Measurements from ENCODE around the gene FBXW2.

The FBXW2 gene

DNA sequence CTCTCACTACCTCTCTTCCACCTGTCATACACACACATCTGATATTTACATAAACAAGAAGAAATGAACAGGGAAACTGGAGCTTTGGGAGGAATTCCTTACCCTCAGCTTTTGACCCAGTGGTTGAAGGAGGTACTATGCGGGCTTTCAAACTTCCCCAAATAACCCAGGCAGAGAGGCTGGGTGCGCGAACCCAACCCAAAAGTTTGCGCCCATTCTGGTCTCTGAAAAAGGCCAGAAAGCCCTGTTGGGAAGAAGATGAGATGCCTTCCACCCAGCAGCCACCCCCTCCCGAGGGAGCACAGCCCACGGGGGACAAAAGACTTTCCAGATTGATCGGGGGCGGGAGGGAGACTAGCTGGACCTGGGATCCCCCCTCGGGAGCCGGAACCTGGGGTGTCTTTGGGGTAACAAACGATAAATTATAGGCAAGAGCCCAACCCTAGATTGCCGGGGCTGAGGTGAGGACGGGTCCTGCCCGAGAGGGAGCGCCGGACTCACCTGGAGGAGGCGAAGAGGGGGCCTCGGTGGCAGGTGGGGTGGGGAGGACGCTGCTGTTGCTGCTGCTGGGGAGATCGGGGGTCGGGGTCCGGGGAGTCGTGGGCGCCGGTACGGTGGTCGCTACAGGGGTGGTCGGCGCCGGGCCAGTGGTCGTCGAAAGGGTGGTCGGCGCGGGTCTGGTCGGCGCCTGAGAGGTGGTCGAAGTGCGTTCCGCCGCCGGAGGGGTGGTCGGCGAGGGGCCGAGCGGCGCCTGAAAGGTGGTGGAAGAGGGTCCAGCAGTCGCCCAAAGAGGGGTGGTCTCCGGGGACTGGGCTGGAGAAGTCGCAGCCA lies 79.7 kb downstream of the FBXW2 start:
- DNase-seq = peak; percentile 36 to 38

DNA sequence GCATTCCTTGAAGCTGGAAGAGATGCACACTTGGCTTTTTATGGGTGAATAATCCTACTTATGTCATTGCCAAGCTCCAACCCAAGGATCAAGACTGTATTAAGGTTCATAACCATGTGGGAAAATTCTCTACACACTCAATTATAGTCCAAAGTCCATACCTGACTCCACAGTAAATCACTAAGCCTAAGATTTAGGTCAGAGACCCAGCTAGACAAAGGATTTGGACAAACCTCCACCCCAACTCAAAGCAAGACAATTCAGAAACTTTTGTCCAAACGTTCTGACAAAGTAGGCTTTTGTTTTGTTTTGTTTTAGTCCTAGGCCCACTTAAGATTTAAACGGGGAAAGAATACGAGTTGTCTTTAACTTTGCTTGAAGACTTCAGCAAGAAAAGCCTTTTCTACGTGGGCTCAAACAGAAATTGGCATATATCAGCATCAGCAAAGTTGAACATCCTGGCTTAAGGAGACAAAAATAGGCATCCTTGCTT lies 80.6 kb downstream of the FBXW2 start:
- DNase-seq = no peak

DNA sequence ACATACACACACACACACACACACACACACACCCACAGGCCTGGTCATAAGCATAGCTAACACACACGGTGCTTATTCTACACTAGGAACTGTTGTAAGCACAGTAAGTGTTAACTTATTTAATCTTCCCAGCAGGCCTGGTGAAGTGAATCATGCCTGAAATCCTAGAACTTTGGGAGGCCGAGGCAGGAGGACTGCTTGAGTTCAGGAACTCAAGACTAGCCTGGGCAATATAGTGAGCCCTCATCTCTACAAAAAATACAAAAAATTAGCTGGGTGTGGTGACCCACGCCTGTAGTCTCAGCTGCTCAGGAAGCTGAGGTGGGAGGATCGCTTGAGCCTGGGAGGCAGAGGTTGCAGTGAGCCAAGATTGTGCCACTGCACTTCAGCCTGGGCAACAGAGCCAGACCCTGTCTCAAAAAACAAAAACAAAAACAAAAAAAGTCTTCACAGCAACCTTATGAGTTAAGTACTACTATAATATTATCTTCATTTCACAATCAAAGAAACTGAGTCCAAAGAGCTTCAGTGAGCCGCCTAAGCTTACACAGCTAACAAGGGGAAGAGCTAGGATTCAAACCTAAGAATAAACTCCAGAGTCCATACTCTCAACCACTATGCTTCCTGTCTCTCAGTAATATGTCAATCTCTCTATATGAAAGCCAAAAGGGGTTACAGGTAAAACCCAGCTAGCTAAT lies 81.2 kb downstream of the FBXW2 start:
- peak; percentile 28 to 29 for DNase-seq

DNA sequence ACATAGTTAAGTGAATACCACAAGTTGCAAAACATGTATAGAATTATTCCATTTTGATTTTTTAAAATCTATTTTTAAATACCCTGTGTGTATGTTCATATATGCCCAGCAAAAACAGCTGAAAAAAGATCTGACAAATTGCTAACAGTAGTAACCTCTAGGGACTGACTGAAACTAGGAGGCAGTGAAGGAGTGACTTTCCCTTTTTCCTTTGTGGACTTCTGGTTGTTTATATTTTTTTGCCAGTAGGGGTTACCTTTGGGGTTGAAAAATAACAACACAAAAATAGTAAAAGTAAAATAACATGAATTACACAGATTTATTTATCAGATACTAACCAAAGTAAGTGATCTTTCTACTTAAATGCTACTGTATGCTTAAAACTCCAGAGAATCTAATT lies 81.9 kb downstream of the FBXW2 start:
- no peak for DNase-seq

DNA sequence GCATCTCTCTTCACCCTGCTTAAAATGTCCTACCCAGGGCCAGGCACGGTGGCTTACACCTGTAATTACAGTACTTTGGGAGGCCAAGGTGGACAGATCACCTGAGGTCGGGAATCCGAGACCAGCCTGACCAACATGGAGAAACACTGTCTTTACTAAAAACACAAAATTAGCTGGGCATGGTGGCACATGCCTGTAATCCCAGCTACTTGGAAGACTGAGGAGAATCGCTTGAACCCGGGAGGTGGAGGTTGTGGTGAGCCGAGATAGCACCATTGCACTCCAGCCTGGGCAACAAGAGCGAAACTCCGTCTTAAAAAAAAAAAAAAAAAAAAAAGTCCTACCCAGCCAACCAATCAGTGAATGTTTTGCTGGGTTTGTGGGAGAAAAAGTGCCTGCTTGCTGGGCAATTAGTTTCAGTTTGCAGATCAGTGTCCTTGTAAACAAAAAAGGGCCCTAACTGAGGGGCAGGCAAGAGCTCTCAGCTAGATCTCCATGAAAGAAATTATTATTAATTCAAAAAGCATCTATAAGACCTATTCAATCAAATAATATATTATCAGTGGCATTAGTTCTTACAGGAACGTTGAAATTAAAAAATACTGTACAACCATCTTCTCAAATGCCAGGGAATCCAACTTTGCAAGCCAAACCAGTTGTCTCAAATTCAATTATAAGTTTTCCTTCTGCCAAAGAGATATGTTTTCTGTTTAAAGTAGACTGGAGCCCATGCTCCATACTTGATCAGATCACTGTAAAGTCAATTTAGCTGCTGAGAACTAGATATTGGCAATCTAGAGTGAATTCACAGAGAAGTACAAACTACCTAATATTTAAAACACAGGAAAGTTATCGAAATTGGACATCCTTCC lies 82.9 kb downstream of the FBXW2 start:
- peak in 1 of 2 experiments; percentile 35 for DNase-seq

DNA sequence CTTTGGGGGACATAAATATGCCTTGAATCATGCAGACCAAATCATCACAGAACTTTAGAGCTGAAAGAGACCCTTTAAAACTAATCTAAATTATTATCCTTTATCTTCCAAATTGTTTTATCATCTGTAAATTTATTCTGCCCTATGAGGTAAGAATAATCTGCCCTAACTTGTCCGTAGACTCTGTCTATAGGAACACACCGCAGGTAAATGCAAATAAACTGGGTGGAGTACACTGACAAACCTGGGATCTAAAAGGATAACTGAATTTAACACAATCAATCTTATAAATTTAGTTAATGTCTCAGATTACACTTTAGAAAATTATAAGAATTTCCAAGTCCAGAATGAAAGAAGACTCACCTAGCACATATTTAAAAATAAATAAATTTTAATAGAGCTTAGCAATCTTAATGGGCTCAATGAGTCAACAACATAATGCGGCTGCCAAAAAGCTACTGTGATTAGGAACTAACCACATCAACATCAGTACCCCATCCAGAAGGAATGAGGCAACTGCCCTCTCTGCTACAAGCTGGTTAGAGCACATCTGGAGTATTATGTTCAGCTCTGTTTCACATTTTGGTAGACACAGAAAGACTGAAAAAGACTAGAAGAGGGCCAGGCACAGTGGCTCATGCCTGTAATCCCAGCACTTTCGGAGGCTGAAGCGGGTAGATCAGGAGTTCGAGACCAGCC lies 84.5 kb downstream of the FBXW2 start:
- no peak for DNase-seq

DNA sequence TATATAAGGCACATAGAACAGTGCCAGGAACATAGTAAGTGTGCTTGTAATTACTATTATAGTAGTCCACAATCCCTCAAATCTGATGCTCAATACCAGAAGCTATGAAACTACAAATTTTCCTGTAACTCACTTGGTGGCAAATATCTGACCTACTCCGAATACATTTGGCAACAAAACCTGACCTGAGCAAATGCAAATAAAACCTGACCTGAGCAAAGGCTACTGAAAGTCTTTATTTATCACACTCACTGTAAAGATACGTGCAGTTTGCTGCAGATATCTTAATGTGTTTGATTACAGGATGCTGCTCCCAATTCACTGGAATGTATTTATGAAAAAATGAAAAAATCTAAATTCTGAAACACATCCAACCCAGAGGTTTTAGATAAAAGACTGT lies 86.0 kb downstream of the FBXW2 start:
- no peak for DNase-seq
